IPS DF 4.7 (cell line): ENCODE data around the gene CNTN4.

Experiments
- DNase-seq: peaks from one replicate; pipeline ENCODE4 v3.0.0-alpha.2; 2013; ENCODE audit warnings: low spot score; ENCODE audit errors: extremely low read depth

The CNTN4 gene

GRCh38 chr3:2148561-2149340 lies 50.1 kb downstream of the CNTN4 start:
- no peak for DNase-seq

- DNase-seq: no peak
Observed at GRCh38 chr3:2153053-2153452, 54.4 kb downstream of the CNTN4 start.

GRCh38 chr3:2153547-2153946 lies 54.9 kb downstream of the CNTN4 start:
- DNase-seq: no peak

GRCh38 chr3:2154621-2155020 lies 56.0 kb downstream of the CNTN4 start:
- no peak for DNase-seq

- DNase-seq: no peak
Observed at GRCh38 chr3:2156244-2156847, 57.7 kb downstream of the CNTN4 start.

- no peak for DNase-seq
Observed at GRCh38 chr3:2158828-2159227, 60.2 kb downstream of the CNTN4 start.

- DNase-seq: no peak
Observed at GRCh38 chr3:2166552-2166951, 67.9 kb downstream of the CNTN4 start.

- DNase-seq: no peak
Observed at GRCh38 chr3:2172561-2173171, 74.0 kb downstream of the CNTN4 start.

- DNase-seq: no peak
Observed at GRCh38 chr3:2180634-2181033, 82.0 kb downstream of the CNTN4 start.

- DNase-seq: no peak
Observed at GRCh38 chr3:2198776-2199279, 100.2 kb downstream of the CNTN4 start.

GRCh38 chr3:2204054-2204453 lies 105.4 kb downstream of the CNTN4 start:
- no peak for DNase-seq

GRCh38 chr3:2205692-2206091 lies 107.0 kb downstream of the CNTN4 start:
- no peak for DNase-seq

- DNase-seq: no peak
Observed at GRCh38 chr3:2206536-2206935, 107.9 kb downstream of the CNTN4 start.

GRCh38 chr3:2211568-2211967 lies 112.9 kb downstream of the CNTN4 start:
- no peak for DNase-seq

GRCh38 chr3:2212206-2212605 lies 113.5 kb downstream of the CNTN4 start:
- no peak for DNase-seq

- DNase-seq: no peak
Observed at GRCh38 chr3:2218375-2218774, 119.7 kb downstream of the CNTN4 start.

GRCh38 chr3:2218816-2219215 lies 120.2 kb downstream of the CNTN4 start:
- no peak for DNase-seq

GRCh38 chr3:2236203-2236602 lies 137.5 kb downstream of the CNTN4 start:
- no peak for DNase-seq

GRCh38 chr3:2244137-2244536 lies 145.5 kb downstream of the CNTN4 start:
- no peak for DNase-seq

- no peak for DNase-seq
Observed at GRCh38 chr3:2246873-2247648, 148.4 kb downstream of the CNTN4 start.

- no peak for DNase-seq
Observed at GRCh38 chr3:2247831-2248230, 149.2 kb downstream of the CNTN4 start.

- no peak for DNase-seq
Observed at GRCh38 chr3:2250783-2251182, 152.1 kb downstream of the CNTN4 start.
